GM19025 (cell line): ENCODE measurements around the gene DBR1.
A peak's percentile ranks its signal among the peaks of the same experiment; 100 is the strongest.

Experiments used
- ATAC-seq: cut with Tn5 transposase; IDR thresholded peaks from one replicate; pipeline ENCODE4 v1.9.1; 2021; ENCODE audit warnings: mild to moderate bottlenecking, low read depth, moderate library complexity; ENCODE audit not compliant: unreplicated experiment

DBR1 gene, protein sequence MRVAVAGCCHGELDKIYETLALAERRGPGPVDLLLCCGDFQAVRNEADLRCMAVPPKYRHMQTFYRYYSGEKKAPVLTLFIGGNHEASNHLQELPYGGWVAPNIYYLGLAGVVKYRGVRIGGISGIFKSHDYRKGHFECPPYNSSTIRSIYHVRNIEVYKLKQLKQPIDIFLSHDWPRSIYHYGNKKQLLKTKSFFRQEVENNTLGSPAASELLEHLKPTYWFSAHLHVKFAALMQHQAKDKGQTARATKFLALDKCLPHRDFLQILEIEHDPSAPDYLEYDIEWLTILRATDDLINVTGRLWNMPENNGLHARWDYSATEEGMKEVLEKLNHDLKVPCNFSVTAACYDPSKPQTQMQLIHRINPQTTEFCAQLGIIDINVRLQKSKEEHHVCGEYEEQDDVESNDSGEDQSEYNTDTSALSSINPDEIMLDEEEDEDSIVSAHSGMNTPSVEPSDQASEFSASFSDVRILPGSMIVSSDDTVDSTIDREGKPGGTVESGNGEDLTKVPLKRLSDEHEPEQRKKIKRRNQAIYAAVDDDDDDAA

GRCh38 chr3:138174421-138175131, at the start of gene DBR1:
Gene DBR1, minus strand, starts transcription at chr3:138174921. Its CDS starts 126 bp downstream, at chr3:138174795.
- ATAC-seq: peak; percentile 90

DNA sequence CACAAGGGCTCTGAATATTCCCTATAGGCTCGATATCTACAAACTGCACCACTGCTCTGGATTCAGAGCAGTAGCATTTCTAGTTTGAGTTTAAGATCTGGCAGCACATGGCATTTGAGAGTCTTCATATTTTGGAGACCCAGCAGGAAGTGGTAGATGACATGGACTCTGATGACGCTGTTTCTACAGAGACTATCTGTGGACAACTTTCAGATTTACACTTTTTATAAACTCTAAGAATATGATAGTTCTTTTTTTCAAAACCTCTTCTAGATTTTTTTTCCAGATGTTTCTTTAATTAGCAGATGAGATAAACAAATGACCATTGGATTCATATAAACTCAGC, 48.2 kb upstream of the DBR1 start:
- ATAC-seq: no peak

GRCh38 chr3:138222131-138222941, 47.6 kb upstream of the DBR1 start:
- ATAC-seq: no peak

GRCh38 chr3:138220788-138221187, 46.1 kb upstream of the DBR1 start:
- ATAC-seq: no peak

DNA sequence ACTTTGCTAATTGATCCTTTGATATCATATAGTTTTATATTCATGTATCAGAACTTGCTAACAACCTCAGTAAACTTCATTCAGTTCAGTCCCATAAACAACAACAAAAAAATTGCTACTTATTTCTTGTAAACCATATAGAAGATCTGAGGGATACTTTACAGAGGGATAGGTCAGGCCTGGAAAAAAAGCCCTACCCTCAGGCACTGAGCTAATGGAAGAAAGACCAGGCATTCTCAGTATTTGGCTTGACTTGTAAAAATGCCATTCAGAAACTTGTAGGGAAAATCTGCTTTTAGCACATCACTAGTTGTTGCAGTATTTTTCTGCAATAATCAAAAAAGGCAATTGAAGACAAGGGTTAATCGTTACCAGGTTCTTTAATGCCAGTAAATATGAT, 45.5 kb upstream of the DBR1 start:
- no peak for ATAC-seq

- ATAC-seq: no peak
These were observed 44.5 kb upstream of the DBR1 start for GRCh38 chr3:138219255-138219654.

DNA sequence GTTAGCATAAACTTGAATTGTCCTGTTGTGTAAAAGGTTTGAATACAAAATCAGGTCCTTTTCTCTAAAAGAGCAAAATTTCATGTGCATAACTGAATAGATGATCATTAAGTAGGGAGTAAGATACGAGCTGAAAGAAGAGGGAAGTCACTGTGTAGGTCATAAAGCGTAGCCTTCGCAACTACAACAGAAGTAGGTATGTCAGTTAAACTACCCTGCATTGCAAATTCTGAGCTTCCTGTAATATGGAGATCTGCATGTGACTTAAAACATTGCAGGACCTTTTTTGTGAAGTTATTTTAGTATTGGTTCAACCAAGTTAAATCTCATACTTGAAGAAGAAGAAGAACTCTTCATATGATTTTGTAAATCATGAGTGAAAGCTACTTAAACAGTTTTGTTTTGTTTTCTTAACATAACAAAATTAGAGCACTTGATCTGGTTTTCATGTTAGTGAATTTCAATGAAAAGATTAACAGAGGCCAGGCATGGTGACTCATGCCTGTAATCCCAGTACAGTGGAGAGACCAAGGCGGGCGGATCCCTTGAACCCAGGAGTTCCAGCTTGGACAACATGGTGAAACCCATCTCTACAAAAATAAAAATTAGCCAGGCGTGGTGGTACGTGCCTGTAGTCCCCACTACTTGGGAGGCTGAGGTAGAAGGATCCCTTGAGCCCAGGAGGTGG, 38.8 kb upstream of the DBR1 start:
- no peak for ATAC-seq

GRCh38 chr3:138210528-138210927, 35.8 kb upstream of the DBR1 start:
- ATAC-seq: no peak

DNA sequence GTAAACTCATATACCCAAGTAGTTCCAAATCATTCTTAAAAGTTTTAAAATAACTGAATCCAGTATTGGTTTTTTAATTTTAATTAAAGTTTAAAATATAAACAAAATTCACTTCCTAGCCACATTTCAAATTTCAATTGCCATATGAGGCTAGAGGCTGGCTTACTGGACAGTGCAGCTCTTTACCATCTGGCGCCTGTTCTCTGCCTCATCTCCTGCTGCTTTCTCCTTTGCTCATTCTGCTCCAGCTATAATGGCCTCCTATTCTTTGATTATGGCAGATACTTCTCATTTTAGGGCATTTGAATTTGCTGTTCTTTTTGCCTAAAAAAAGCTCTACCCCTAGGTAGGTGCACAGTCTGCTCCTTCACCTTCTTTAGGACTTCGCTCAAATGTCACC, 31.5 kb upstream of the DBR1 start:
- ATAC-seq: no peak

- ATAC-seq: no peak
These were observed 30.8 kb upstream of the DBR1 start for GRCh38 chr3:138205527-138205926.

- ATAC-seq: no peak
These were observed 29.2 kb upstream of the DBR1 start for GRCh38 chr3:138203938-138204337.

DNA sequence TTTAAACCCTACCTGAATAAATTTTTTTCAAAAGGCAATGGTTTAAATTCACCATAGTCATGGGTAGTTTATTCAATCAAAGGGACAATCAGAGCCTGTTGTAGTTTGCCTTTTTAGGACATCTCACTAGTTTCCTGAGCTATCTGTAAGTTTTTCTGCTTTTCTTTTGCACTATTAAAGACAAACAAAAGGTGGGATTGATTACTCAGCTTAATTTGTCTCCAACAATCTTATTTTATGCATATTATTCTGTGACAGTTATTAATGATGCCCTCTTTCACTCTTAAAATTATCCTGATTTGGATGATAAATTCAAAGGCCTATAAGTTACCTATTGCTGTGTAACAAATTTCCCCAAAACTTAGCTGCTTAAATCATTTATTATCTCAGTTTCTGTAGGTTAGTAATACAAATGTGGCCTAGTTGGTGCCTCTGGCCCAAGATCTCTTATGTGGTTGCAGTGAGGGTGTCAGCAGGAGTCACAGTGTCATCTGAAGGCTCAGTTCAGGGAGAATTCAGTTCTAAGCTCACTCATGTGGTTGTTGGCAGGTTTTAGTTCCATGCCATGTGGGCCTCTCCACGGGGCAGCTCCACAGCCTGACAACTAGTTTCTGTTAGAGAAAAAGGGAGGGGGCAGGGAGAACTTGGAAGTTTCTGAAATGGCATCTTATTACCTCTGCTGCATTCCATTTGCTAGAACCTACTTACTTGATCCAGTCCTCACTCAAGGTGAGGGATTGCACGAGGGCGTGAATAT, 28.4 kb upstream of the DBR1 start:
- no peak for ATAC-seq

- no peak for ATAC-seq
These were observed 25.7 kb upstream of the DBR1 start for GRCh38 chr3:138200424-138200823.

- no peak for ATAC-seq
These were observed 25.1 kb upstream of the DBR1 start for GRCh38 chr3:138199851-138200250.

- ATAC-seq: no peak
These were observed 22.8 kb upstream of the DBR1 start for GRCh38 chr3:138197524-138197923.

- ATAC-seq: no peak
These were observed 22.3 kb upstream of the DBR1 start for GRCh38 chr3:138197058-138197457.

DNA sequence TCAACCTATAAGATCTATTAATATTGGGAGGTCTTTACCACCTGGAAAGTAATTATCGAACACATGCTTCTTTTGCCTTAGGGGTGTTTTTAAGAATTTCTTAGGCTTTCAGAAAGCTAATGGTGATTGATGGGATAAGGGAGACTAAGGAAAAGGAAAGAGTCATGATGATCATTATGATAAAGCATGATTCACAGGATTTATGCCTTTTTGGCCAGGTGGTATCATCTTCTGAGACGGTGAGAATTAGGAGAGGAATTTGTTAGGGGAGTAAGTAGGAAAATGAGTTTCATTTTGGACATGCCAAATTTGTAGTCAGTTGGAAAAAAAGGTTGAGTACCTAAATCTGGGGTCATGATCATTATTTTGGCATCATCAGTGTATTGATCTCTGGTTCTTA, 21.3 kb upstream of the DBR1 start:
- ATAC-seq: no peak

- no peak for ATAC-seq
These were observed 20.8 kb upstream of the DBR1 start for GRCh38 chr3:138195481-138195880.

GRCh38 chr3:138188013-138188730, 13.5 kb upstream of the DBR1 start:
- no peak for ATAC-seq
